Spleen (tissue), 11 donors: ENCODE data around the gene TPRG1. TPM values are rescaled to one million over a fixed set of nuclear protein-coding genes. Genes with fewer than 3 reads are reported as not detected.

ENCODE experiments used
- DNase-seq: peaks from one replicate; pipeline ENCODE4 v3.0.0-alpha.2; 2020
- H3K27ac ChIP-seq, 8 donors: fragments of 200-600 bp; sonication (generic) in 7 of 8; 1 replicate in 4 of 8; 2 replicates in 4 of 8; pipeline versions ENCODE4 v1.5.0 to v1.8.0; 2016 to 2021; ENCODE audit warnings: inconsistent platforms in 4 of 8, mild to moderate bottlenecking in 4 of 8, moderate library complexity in 1 of 8
- H3K27me3 ChIP-seq, 7 donors: fragments of 200-600 bp; sonication (generic) in 6 of 7; replicated peaks in 1 of 7; 1 replicate in 4 of 7; 2 replicates in 3 of 7; pipeline versions ENCODE4 v1.5.0 to v1.8.0; 2016 to 2021; ENCODE audit warnings: inconsistent platforms in 3 of 7, mild to moderate bottlenecking in 1 of 7
- H3K36me3 ChIP-seq, 6 donors: fragments of 200-600 bp; sonication (generic) in 5 of 6; 1 replicate in 4 of 6; 2 replicates in 2 of 6; pipeline versions ENCODE4 v1.5.0 to v1.8.0; 2016 to 2021; ENCODE audit warnings: inconsistent platforms in 2 of 6
- H3K4me1 ChIP-seq, 6 donors: fragments of 200-600 bp; sonication (generic) in 5 of 6; 1 replicate in 3 of 6; 2 replicates in 3 of 6; pipeline versions ENCODE4 v1.5.0 to v1.8.0; 2016 to 2021; ENCODE audit warnings: inconsistent platforms in 3 of 6
- H3K4me3 ChIP-seq, 8 donors: fragments of 200-600 bp; sonication (generic) in 7 of 8; 1 replicate in 4 of 8; 2 replicates in 4 of 8; pipeline versions ENCODE4 v1.5.0 to v1.8.0; 2016 to 2021; ENCODE audit warnings: inconsistent platforms in 4 of 8, mild to moderate bottlenecking in 4 of 8, moderate library complexity in 2 of 8
- H3K9me3 ChIP-seq, 8 donors: fragments of 200-600 bp; sonication (generic) in 7 of 8; 1 replicate in 4 of 8; 2 replicates in 4 of 8; pipeline versions ENCODE4 v1.5.0 to v1.8.0; 2016 to 2021; ENCODE audit warnings: inconsistent platforms in 4 of 8
- CTCF ChIP-seq, 11 experiments: fragments of 200-600 bp in 7 of 11; fragments of 450-650 bp in 4 of 11; sonication (generic) in 4 of 11; IDR thresholded peaks in 8 of 11; conservative IDR thresholded peaks in 3 of 11; 1 replicate in 7 of 11; 2 replicates in 4 of 11; pipeline versions ENCODE4 v1.4.0 to v1.8.0; 2016 to 2021; ENCODE audit warnings: antibody characterized with exemption in 11 of 11, inconsistent platforms in 4 of 11, mild to moderate bottlenecking in 1 of 11
- POLR2A ChIP-seq, 3 donors: fragments of 450-650 bp; IDR thresholded peaks; one replicate each; pipeline ENCODE4 v1.5.1; 2017; ENCODE audit warnings: antibody characterized with exemption in 3 of 3, mild to moderate bottlenecking in 1 of 3
- POLR2AphosphoS5 ChIP-seq, 3 donors: sonication (generic); formaldehyde crosslinking; IDR thresholded peaks; one replicate each; pipeline ENCODE4 v1.5.1; 2017; ENCODE audit warnings: antibody characterized with exemption in 3 of 3
- WGBS, 5 donors: extraction: QIAGEN DNeasy Blood & Tissue Kit in 3 of 5; methylation state at CpG; one replicate each; pipeline versions ENCODE4 v1.1.5 to v1.1.7; 2013 to 2018; 5-methylcytosine and 5-hydroxymethylcytosine counted together
- intact Hi-C: fragments of 100-400 bp; cut with DNase I; formaldehyde crosslinking; loops from one replicate; pipeline ENCODE4 v1.15.0; 2023; ENCODE audit warnings: low total_unique reads
- polyA plus RNA-seq, 3 donors: library from polyadenylated mRNA; stranded (reverse); fragments of 200-250 nt; gene quantifications; one replicate each; pipeline ENCODE4 v1.2.1, GENCODE V29; 2013
- total RNA-seq, 7 donors: library from RNA; depleted of rRNA in 3 of 7; stranded (reverse); fragments of >200 nt in 3 of 7; fragmentation: NEBNext Ultra II Directional in 4 of 7; extraction: Animal tissue kit (Norgen Biotek cat#: 25700) in 4 of 7; gene quantifications; one replicate each; pipeline versions ENCODE4 v1.1.0 to v1.2.1, GENCODE V29; 2016 to 2021
- donor health status: healthy with polysubstance abuse.
- donor health status: DM: no; HTN: no; CAD: no; lungs with moderate emphysema.
- donor health status: DM: no; HTN: no; CAD: no.
- donor health status: Bipolar disorder and iron deficiency.
- donor health status: healthy.
- donor health status: DM: no; HTN: no; CAD: no.
- donor health status: DM: yes; HTN: yes; CAD: no.

Gene TPRG1
- total and polyA plus RNA-seq, 10 donors, result 0.29 to 11.7 (median 4.6) TPM

- intact Hi-C loops, result no loop called here
- no peaks in the 10 kb centered on the region for H3K27me3 ChIP-seq
- TF ChIP-seq POLR2AphosphoS5 (IDR thresholded peaks at IDR 0.05) (no peak), CTCF (IDR thresholded peaks at IDR 0.05 in 8 of 11, conservative IDR thresholded peaks at IDR 0.05 in 3 of 11) (no peak), POLR2A (IDR thresholded peaks at IDR 0.05) (no peak)
- no peaks in the 10 kb centered on the region for H3K4me1 ChIP-seq
- WGBS, 5 donors, result 77 to 86% (median 79%) methylated on average over 10 of the region's 10 CpGs
- H3K27ac ChIP-seq, result no peak overlapping the region
- no peak for DNase-seq
- no peaks in the 10 kb centered on the region for H3K9me3 ChIP-seq
- no peak overlapping the region for H3K4me3 ChIP-seq
- no peaks in the 10 kb centered on the region for H3K36me3 ChIP-seq
Observed at GRCh38 chr3:189304465-189305351, 132.9 kb downstream of the TPRG1 start.

- intact Hi-C loops, result no loop called here
- 47 to 77% (median 70%) methylated on average over 1 of the region's 1 CpG for WGBS, 5 donors
- no peak overlapping the region for H3K27ac ChIP-seq
- H3K4me1 ChIP-seq, result no peaks in the 10 kb centered on the region
- no peaks in the 10 kb centered on the region for H3K9me3 ChIP-seq
- TF ChIP-seq POLR2A (IDR thresholded peaks at IDR 0.05) (no peak), CTCF (IDR thresholded peaks at IDR 0.05 in 8 of 11, conservative IDR thresholded peaks at IDR 0.05 in 3 of 11) (no peak), POLR2AphosphoS5 (IDR thresholded peaks at IDR 0.05) (no peak)
- H3K4me3 ChIP-seq, result no peak overlapping the region
- no peak for DNase-seq
- no peaks in the 10 kb centered on the region for H3K27me3 ChIP-seq
- H3K36me3 ChIP-seq, result no peaks in the 10 kb centered on the region
Observed at GRCh38 chr3:189305412-189305811, 133.6 kb downstream of the TPRG1 start.

- WGBS, 5 donors, result 80 to 90% (median 84%) methylated on average over 7 of the region's 7 CpGs
- H3K4me3 ChIP-seq, result no peak overlapping the region
- H3K4me1 ChIP-seq, result no peaks in the 10 kb centered on the region
- TF ChIP-seq CTCF (IDR thresholded peaks at IDR 0.05 in 8 of 11, conservative IDR thresholded peaks at IDR 0.05 in 3 of 11) (no peak), POLR2AphosphoS5 (IDR thresholded peaks at IDR 0.05) (no peak), POLR2A (IDR thresholded peaks at IDR 0.05) (no peak)
- H3K9me3 ChIP-seq, result no peaks in the 10 kb centered on the region
- DNase-seq, result no peak
- intact Hi-C loops, result no loop called here
- H3K27me3 ChIP-seq, result no peaks in the 10 kb centered on the region
- H3K36me3 ChIP-seq, result no peaks in the 10 kb centered on the region
- H3K27ac ChIP-seq, result no peak overlapping the region
Observed at GRCh38 chr3:189307963-189308362, 136.2 kb downstream of the TPRG1 start.

GRCh38 chr3:189308608-189309007 is 136.8 kb downstream of the TPRG1 start:
- no peak for DNase-seq
- Histone ChIP-seq H3K9me3 (no peaks in the 10 kb centered on the region), H3K4me3 (no peak overlapping the region), H3K4me1 (no peaks in the 10 kb centered on the region), H3K36me3 (no peaks in the 10 kb centered on the region), H3K27me3 (no peaks in the 10 kb centered on the region), H3K27ac (no peak overlapping the region)
- no peak for TF ChIP-seq POLR2AphosphoS5 (IDR thresholded peaks at IDR 0.05)
- no peak for TF ChIP-seq CTCF (IDR thresholded peaks at IDR 0.05 in 8 of 11, conservative IDR thresholded peaks at IDR 0.05 in 3 of 11)
- no peak for TF ChIP-seq POLR2A (IDR thresholded peaks at IDR 0.05)
- intact Hi-C loops, result no loop called here
